ENCODE results near the gene OOSP3.

Gene OOSP3

GRCh38 chr11:59867946-59868345 is 10.6 kb upstream of the OOSP3 start:
- H3K36me3 ChIP-seq (ENCODE audit: control insufficient read depth in 2 of 2, insufficient read depth in 1 of 2, low read length in 2 of 2), result no peaks in the 10 kb centered on the region
- ChIA-PET POLR2A (no interaction called here), CTCF (interaction anchor here (0.6 kb wide), 1 partner anchor 468 kb away, joined by 5 read pairs; no protein-coding TSS in a partner anchor)
- TF ChIP-seq SETDB1 (IDR thresholded peaks at IDR 0.05; ENCODE audit: insufficient read length, low read length) (no peak), ZNF521 (tag by site-specific recombination; IDR thresholded peaks at IDR 0.05) (no peak), ZNF596 (tag by site-specific recombination; IDR thresholded peaks at IDR 0.05) (no peak), KLF1 (tag by site-specific recombination; IDR thresholded peaks at IDR 0.05) (no peak), ZSCAN23 (tag by site-specific recombination; IDR thresholded peaks at IDR 0.05) (no peak), ZNF248 (tag by site-specific recombination; IDR thresholded peaks at IDR 0.05) (no peak)
- no peaks in the 10 kb centered on the region for H3K4me1 ChIP-seq (ENCODE audit: control insufficient read depth, insufficient read depth, low read length)
- no peak overlapping the region for H3K27ac ChIP-seq (ENCODE audit: extremely low read depth, low read depth, low read length)
- no peaks in the 10 kb centered on the region for H3K9me3 ChIP-seq (ENCODE audit: control insufficient read depth, insufficient read depth, low read depth, low read length)
- H3K4me3 ChIP-seq (ENCODE audit: low read depth, low read length), result no peak overlapping the region

- Histone ChIP-seq H3K9me3 (ENCODE audit: control insufficient read depth, insufficient read depth, low read depth, low read length) (no peaks in the 10 kb centered on the region), H3K36me3 (ENCODE audit: control insufficient read depth in 2 of 2, insufficient read depth in 1 of 2, low read length in 2 of 2) (no peaks in the 10 kb centered on the region), H3K27ac (ENCODE audit: extremely low read depth, low read depth, low read length) (no peak overlapping the region), H3K4me3 (ENCODE audit: low read depth, low read length) (no peak overlapping the region), H3K4me1 (ENCODE audit: control insufficient read depth, insufficient read depth, low read length) (no peaks in the 10 kb centered on the region)
- POLR2A ChIA-PET, result no interaction called here
- CTCF ChIA-PET, result interaction anchor here (0.7 kb wide), 1 partner anchor 38 kb away, joined by 3 read pairs; no protein-coding TSS in a partner anchor
- no peak for TF ChIP-seq ZNF747 (tag by site-specific recombination; IDR thresholded peaks at IDR 0.05)
- TF ChIP-seq ZNF202 (tag by site-specific recombination; IDR thresholded peaks at IDR 0.05; ENCODE audit: borderline replicate concordance), result no peak
- TF ChIP-seq ZBTB1 (tag by site-specific recombination; IDR thresholded peaks at IDR 0.05), result no peak
- no peak for TF ChIP-seq SCRT1 (tag by site-specific recombination; IDR thresholded peaks at IDR 0.05; ENCODE audit: borderline replicate concordance)
- TF ChIP-seq ZNF248 (tag by site-specific recombination; IDR thresholded peaks at IDR 0.05), result no peak
- TF ChIP-seq ZNF513 (tag by site-specific recombination; IDR thresholded peaks at IDR 0.05), result no peak
- TF ChIP-seq ZNF777 (tag by site-specific recombination; IDR thresholded peaks at IDR 0.05; ENCODE audit: borderline replicate concordance), result no peak
- no peak for TF ChIP-seq TCF7L2 (IDR thresholded peaks at IDR 0.05; ENCODE audit: borderline replicate concordance, low read depth, low read length)
- TF ChIP-seq ZNF175 (tag by site-specific recombination; IDR thresholded peaks at IDR 0.05), result no peak
- TF ChIP-seq PRDM2 (tag by site-specific recombination; IDR thresholded peaks at IDR 0.05; ENCODE audit: borderline replicate concordance), result no peak
- TF ChIP-seq ZNF670 (tag by site-specific recombination; IDR thresholded peaks at IDR 0.05; ENCODE audit: low read depth), result no peak
- no peak for TF ChIP-seq ZNF148 (tag by site-specific recombination; IDR thresholded peaks at IDR 0.05; ENCODE audit: borderline replicate concordance)
- no peak for TF ChIP-seq ZNF621 (tag by site-specific recombination; IDR thresholded peaks at IDR 0.05)
These were observed 6.5 kb upstream of the OOSP3 start for GRCh38 chr11:59872076-59872475.

Measured in HEK293 (cell line).